GM19452 (cell line): ENCODE results near the gene PRKG1.

Experiments used
- ATAC-seq: cut with Tn5 transposase; IDR thresholded peaks from one replicate; pipeline ENCODE4 v1.9.1; 2021; ENCODE audit not compliant: unreplicated experiment

The PRKG1 gene

GRCh38 chr10:52316500-52316899 is 1242.2 kb downstream of the PRKG1 start:
- ATAC-seq: no peak

GRCh38 chr10:52318136-52318701 is 1243.9 kb downstream of the PRKG1 start:
- ATAC-seq: no peak

GRCh38 chr10:52318822-52319464 is 1244.7 kb downstream of the PRKG1 start:
- no peak for ATAC-seq

- ATAC-seq: no peak
Measured at GRCh38 chr10:52319926-52320325, 1245.6 kb downstream of the PRKG1 start.

GRCh38 chr10:52322323-52322722 is 1248.0 kb downstream of the PRKG1 start:
- ATAC-seq: no peak

- no peak for ATAC-seq
Measured at GRCh38 chr10:52322936-52323335, 1248.6 kb downstream of the PRKG1 start.

- no peak for ATAC-seq
Measured at GRCh38 chr10:52326382-52326781, 1252.1 kb downstream of the PRKG1 start.

GRCh38 chr10:52331638-52332364 is 1257.5 kb downstream of the PRKG1 start:
- no peak for ATAC-seq

- no peak for ATAC-seq
Measured at GRCh38 chr10:52332815-52333214, 1258.5 kb downstream of the PRKG1 start.

GRCh38 chr10:52334595-52334994 is 1260.3 kb downstream of the PRKG1 start:
- ATAC-seq: no peak

- no peak for ATAC-seq
Measured at GRCh38 chr10:52335665-52336064, 1261.4 kb downstream of the PRKG1 start.

GRCh38 chr10:52337225-52337624 is 1262.9 kb downstream of the PRKG1 start:
- no peak for ATAC-seq

GRCh38 chr10:52343439-52343838 is 1269.2 kb downstream of the PRKG1 start:
- ATAC-seq: no peak

- ATAC-seq: no peak
Measured at GRCh38 chr10:52346394-52347326, 1272.4 kb downstream of the PRKG1 start.

GRCh38 chr10:52347327-52347667 is 1273.0 kb downstream of the PRKG1 start:
- no peak for ATAC-seq
